Omental fat pad (tissue), 4 donors: ENCODE data around the gene IL17F. TPM values are rescaled to one million over a fixed set of nuclear protein-coding genes. Genes with fewer than 3 reads are reported as not detected.

Experiments
- ATAC-seq: fragments of 150-250 bp; one replicate; pipeline ENCODE4 v1.9.1; 2016; ENCODE audit warnings: mild to moderate bottlenecking, moderate library complexity; ENCODE audit not compliant: low FRiP score
- DNase-seq: peaks from one replicate; pipeline ENCODE4 v3.0.0-alpha.2; 2019; ENCODE audit warnings: low spot score
- CTCF ChIP-seq, 3 donors: fragments of 450-650 bp; IDR thresholded peaks; one replicate each; pipeline ENCODE4 v1.5.1; 2016 to 2017; ENCODE audit warnings: antibody characterized with exemption in 3 of 3, mild to moderate bottlenecking in 3 of 3, moderate library complexity in 2 of 3
- total RNA-seq, 4 donors: library from RNA; depleted of rRNA; stranded (reverse); fragments of >200 nt; gene quantifications; one replicate each; pipeline ENCODE4 v1.1.0, GENCODE V29; 2016

IL17F gene
- not detected for total RNA-seq

DNA sequence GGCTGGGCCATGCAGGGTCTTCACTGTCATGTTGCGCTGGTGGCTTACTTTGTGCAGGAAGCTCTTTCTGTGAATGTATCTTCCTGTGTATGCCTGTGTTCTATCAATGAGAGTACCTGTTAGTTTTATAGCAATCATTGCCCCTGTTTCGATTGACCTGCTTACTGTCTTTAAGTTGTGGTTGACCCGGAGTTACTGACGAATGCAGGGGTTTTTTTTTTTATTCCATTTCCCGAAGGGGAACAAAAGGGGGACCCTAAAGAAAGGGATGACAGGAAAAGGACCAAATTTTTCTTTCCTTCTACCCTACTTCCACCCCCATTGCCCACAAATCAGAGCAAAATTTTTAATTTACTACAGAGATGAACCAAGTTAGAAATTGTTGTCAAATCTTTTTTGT, at the start of gene IL17F:
TSS of gene IL17F (minus strand) at position 101 of the 400 bp plus-strand sequence. CDS start at position 30, 71 bp downstream.
- ATAC-seq (no peak), DNase-seq (no peak)
- TF ChIP-seq CTCF (IDR thresholded peaks at IDR 0.05): no peak

DNA sequence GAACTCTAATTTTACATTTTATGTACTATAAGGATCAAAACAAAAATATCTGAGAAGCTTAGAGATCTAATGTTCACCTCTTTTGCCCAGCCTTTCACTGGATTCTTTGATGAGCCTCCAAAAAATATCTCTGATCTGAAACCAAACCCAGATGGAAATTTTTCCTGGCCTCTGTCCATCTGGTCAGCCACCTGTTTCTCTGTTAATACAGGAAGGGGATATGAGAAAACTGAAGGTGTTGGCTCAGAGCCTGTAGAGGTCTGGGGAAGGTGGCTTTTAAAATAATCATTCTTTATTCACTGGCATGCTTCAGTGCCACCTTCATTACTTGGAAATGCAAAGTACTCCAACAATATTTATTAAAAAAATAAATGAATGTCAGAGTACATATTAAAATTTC, 48.8 kb upstream of the IL17F start:
- TF ChIP-seq CTCF (IDR thresholded peaks at IDR 0.05): no peak
- DNase-seq (no peak), ATAC-seq (no peak)

- ATAC-seq: no peak
- TF ChIP-seq CTCF (IDR thresholded peaks at IDR 0.05): no peak
- DNase-seq: no peak
Measured at GRCh38 chr6:52288841-52289240, 44.5 kb upstream of the IL17F start.

DNA sequence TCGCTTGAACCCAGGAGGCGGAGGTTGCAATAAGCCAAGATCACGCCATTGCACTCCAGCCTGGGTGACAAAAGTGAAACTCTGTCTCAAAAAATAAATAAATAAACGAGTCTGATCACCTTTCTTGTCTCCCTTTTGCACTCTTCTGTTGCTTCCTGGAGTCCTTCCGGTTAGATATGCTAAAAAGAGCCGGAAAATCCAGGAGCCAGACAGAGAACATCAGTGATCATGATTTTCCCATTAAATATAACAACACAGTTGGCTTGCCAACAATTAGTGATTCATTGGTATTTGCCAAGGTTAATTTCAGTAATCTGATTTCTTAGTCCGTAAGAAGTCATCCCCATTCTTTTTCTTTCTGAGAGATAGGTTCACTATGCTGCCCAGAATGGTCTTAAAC, 43.9 kb upstream of the IL17F start:
- no peak for ATAC-seq

DNA sequence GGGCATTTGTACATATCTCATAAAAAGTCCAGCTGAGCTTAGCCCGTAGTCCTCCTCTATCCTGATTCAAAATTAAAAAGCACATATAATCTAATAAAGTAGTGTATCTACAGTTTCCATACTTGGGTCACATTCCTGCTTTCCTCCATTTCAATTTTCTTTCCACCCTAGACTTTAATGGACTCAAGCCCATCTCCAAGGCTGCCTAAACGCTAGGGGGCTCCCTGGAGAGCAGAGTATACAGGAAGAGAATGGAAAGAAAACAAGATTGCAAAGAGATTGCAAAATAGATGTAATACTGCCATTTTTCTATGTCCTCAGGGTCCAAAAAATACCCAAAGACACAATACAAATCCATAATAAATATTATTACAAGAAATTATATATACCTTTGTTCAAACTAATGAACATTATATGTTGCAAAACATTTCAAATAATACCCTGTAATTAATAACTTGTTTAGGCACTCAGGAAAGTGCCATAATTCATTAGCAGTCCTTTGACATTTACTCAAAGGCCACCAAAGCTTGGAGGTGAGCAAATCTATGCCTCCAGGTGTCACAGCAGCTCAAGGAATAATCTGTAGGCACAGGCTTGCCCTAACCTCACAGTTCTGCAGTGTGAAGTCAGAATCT, 42.6 kb upstream of the IL17F start:
- no peak for ATAC-seq

More for the DNA sequence above, 43.9 kb upstream of the IL17F start:
- DNase-seq: no peak
- no peak for TF ChIP-seq CTCF (IDR thresholded peaks at IDR 0.05)

GRCh38 chr6:52285177-52286068, 41.1 kb upstream of the IL17F start:
- no peak for DNase-seq
- no peak for TF ChIP-seq CTCF (IDR thresholded peaks at IDR 0.05)
- no peak for ATAC-seq

More for the DNA sequence above, 42.6 kb upstream of the IL17F start:
- peak; percentile 71 for DNase-seq
- TF ChIP-seq CTCF (IDR thresholded peaks at IDR 0.05): no peak
